Tibial nerve (tissue), 4 donors: ENCODE results near the gene IL18. TPM values are rescaled to one million over a fixed set of nuclear protein-coding genes. Genes with fewer than 3 reads are reported as not detected.

Source experiments
- small RNA-seq: library from RNA; depleted of rRNA; stranded (forward); fragments of <200 nt; gene quantifications from one replicate; pipeline ENCODE3, GENCODE V24; 2016
- total RNA-seq, 4 donors: library from RNA; depleted of rRNA; stranded (reverse); fragments of >200 nt; gene quantifications; one replicate each; pipeline ENCODE4 v1.1.0, GENCODE V29; 2016

Gene IL18
- total RNA-seq, 4 donors from 2014 or later: 15.3 to 64.9 (median 33.5) TPM

Small RNA genes lying within 50 kb of the gene (small RNA-seq; reads per million reads assigned to genes)
- gene MRPS36P4: not detected

Other genes with a start within 250 kb of the IL18 start
- gene C11orf52, start 245.2 kb downstream of the IL18 start, total RNA-seq: 1 to 10 TPM in 2 of 4 donors, not detected in 2; 5.0 to 6.9 TPM
- 10 to 100 TPM; 43.8 to 69.3 (median 49.5) TPM for gene DIXDC1, start 226.8 kb downstream of the IL18 start, total RNA-seq
- gene DLAT, start 138.7 kb downstream of the IL18 start, total RNA-seq: 10 to 100 TPM; 18.2 to 32.1 (median 19.9) TPM
- 1 to 10 TPM; 2.2 to 7.2 (median 3.8) TPM for gene PIH1D2, start 90.1 kb downstream of the IL18 start, total RNA-seq
- gene NKAPD1, start 89.8 kb downstream of the IL18 start, total RNA-seq: 10 to 100 TPM; 14.4 to 31.7 (median 17.2) TPM
- gene TIMM8B, start 77.3 kb downstream of the IL18 start, total RNA-seq: 10 to 100 TPM; 16.7 to 27.9 (median 26.7) TPM
- 100 to 1,000 TPM in 1 of 4 donors, 10 to 100 TPM in 3; 69.5 to 103 (median 88.3) TPM for gene SDHD, start 77.2 kb downstream of the IL18 start, total RNA-seq
- 1 to 10 TPM in 1 of 4 donors, not detected in 3; 2.4 TPM for gene TEX12, start 3.3 kb upstream of the IL18 start, total RNA-seq
- 10 to 100 TPM in 3 of 4 donors, 1 to 10 TPM in 1; 5.1 to 31.2 (median 20.6) TPM for gene BCO2, start 11.4 kb upstream of the IL18 start, total RNA-seq
- 10 to 100 TPM; 24.3 to 40.0 (median 38.3) TPM for gene PTS, start 62.3 kb upstream of the IL18 start, total RNA-seq
- gene PLET1, start 96.8 kb upstream of the IL18 start, total RNA-seq: not detected